ENCODE measurements around the gene DDX31. TPM values are rescaled to one million over a fixed set of nuclear protein-coding genes. Genes with fewer than 3 reads are reported as not detected.
A peak's percentile ranks its signal among the peaks of the same experiment; 100 is the strongest.

DDX31 gene
- total and polyA plus RNA-seq, 7 donors = 5.5 to 12.4 (median 8.6) TPM

GRCh38 chr9:132648685-132649084, 21.1 kb downstream of the DDX31 start:
- H3K4me3 ChIP-seq = no peak overlapping the region
- 75 to 79% (median 76%) methylated on average over 3 of the region's 3 CpGs for WGBS, 3 donors
- no peak for TF ChIP-seq CTCF (IDR thresholded peaks at IDR 0.05)
- peaks cover 14 to 90% of the 10 kb centered on the region in 2 donors for H3K36me3 ChIP-seq (ENCODE audit: insufficient read depth in 1 of 2, low read depth in 1 of 2)
- H3K9me3 ChIP-seq = no peaks in the 10 kb centered on the region
- no peak overlapping the region for H3K27ac ChIP-seq
- intact Hi-C loops (cut with DNase I) = no loop called here
- DNase-seq (no peak), ATAC-seq (no peak)
- no peaks in the 10 kb centered on the region for H3K4me1 ChIP-seq
- H3K27me3 ChIP-seq (ENCODE audit: insufficient read depth in 3 of 3, low read length in 2 of 3) = no peaks in the 10 kb centered on the region

GRCh38 chr9:132648283-132648682, 21.5 kb downstream of the DDX31 start:
- no peak for TF ChIP-seq CTCF (IDR thresholded peaks at IDR 0.05)

GRCh38 chr9:132647806-132648205, 22.0 kb downstream of the DDX31 start:
- 80 to 97% (median 82%) methylated on average over 2 of the region's 2 CpGs for WGBS, 3 donors
- TF ChIP-seq CTCF (IDR thresholded peaks at IDR 0.05) = no peak
- intact Hi-C loops (cut with DNase I) = no loop called here
- no peaks in the 10 kb centered on the region for H3K9me3 ChIP-seq
- no peaks in the 10 kb centered on the region for H3K27me3 ChIP-seq (ENCODE audit: insufficient read depth in 3 of 3, low read length in 2 of 3)
- ATAC-seq = no peak
- peaks cover 14 to 98% of the 10 kb centered on the region in 2 donors for H3K36me3 ChIP-seq (ENCODE audit: insufficient read depth in 1 of 2, low read depth in 1 of 2)
- H3K4me3 ChIP-seq = no peak overlapping the region
- H3K4me1 ChIP-seq = no peaks in the 10 kb centered on the region
- no peak for DNase-seq
- H3K27ac ChIP-seq = no peak overlapping the region

More at GRCh38 chr9:132648283-132648682, 21.5 kb downstream of the DDX31 start:
- DNase-seq = no peak
- Histone ChIP-seq H3K4me3 (no peak overlapping the region), H3K27ac (no peak overlapping the region), H3K36me3 (ENCODE audit: insufficient read depth in 1 of 2, low read depth in 1 of 2) (peaks cover 14 to 94% of the 10 kb centered on the region in 2 donors), H3K27me3 (ENCODE audit: insufficient read depth in 3 of 3, low read length in 2 of 3) (no peaks in the 10 kb centered on the region), H3K4me1 (no peaks in the 10 kb centered on the region), H3K9me3 (no peaks in the 10 kb centered on the region)
- intact Hi-C loops (cut with DNase I) = no loop called here
- no peak for ATAC-seq
- WGBS, 3 donors = 95 to 96% (median 96%) methylated on average over 7 of the region's 7 CpGs

- DNase-seq (no peak), ATAC-seq (no peak)
- Histone ChIP-seq H3K4me1 (no peaks in the 10 kb centered on the region), H3K36me3 (ENCODE audit: insufficient read depth in 1 of 2, low read depth in 1 of 2) (peaks cover 14 to 100% of the 10 kb centered on the region in 2 donors), H3K27me3 (ENCODE audit: insufficient read depth in 3 of 3, low read length in 2 of 3) (no peaks in the 10 kb centered on the region), H3K27ac (no peak overlapping the region), H3K9me3 (no peaks in the 10 kb centered on the region), H3K4me3 (no peak overlapping the region)
- TF ChIP-seq CTCF (IDR thresholded peaks at IDR 0.05) = no peak
- WGBS, 3 donors = 83 to 90% (median 85%) methylated on average over 4 of the region's 4 CpGs
- intact Hi-C loops (cut with DNase I) = no loop called here
Observed at GRCh38 chr9:132647355-132647754, 22.4 kb downstream of the DDX31 start.

- DNase-seq (no peak), ATAC-seq (peak in 2 of 4 donors; percentile 33 to 46)
- Histone ChIP-seq H3K9me3 (no peaks in the 10 kb centered on the region), H3K4me1 (no peaks in the 10 kb centered on the region), H3K27ac (no peak overlapping the region), H3K27me3 (ENCODE audit: insufficient read depth in 3 of 3, low read length in 2 of 3) (no peaks in the 10 kb centered on the region), H3K36me3 (ENCODE audit: insufficient read depth in 1 of 2, low read depth in 1 of 2) (peaks cover 19 to 100% of the 10 kb centered on the region in 2 donors), H3K4me3 (no peak overlapping the region)
- 64 to 88% (median 68%) methylated on average over 7 of the region's 7 CpGs for WGBS, 3 donors
- TF ChIP-seq CTCF (IDR thresholded peaks at IDR 0.05) = no peak
- intact Hi-C loops (cut with DNase I) = no loop called here
Observed at GRCh38 chr9:132646726-132647125, 23.1 kb downstream of the DDX31 start.
